HFFc6 (cell line): ENCODE results near the gene GLMP. TPM values are rescaled to one million over a fixed set of nuclear protein-coding genes. Genes with fewer than 3 reads are reported as not detected.

ENCODE experiments used
- DNase-seq: peaks from one replicate; pipeline ENCODE4 v3.0.0-alpha.2; 2018
- H3K27ac Mint-ChIP-seq: 2 replicates; pipeline ENCODE4 v1.8.0; 2020; ENCODE audit warnings: mild to moderate bottlenecking, mixed read lengths
- H3K27me3 Mint-ChIP-seq: 2 replicates; pipeline ENCODE4 v1.8.0; 2021; ENCODE audit warnings: mild to moderate bottlenecking, moderate library complexity, mixed read lengths; ENCODE audit not compliant: insufficient read depth
- H3K36me3 Mint-ChIP-seq: 2 replicates; pipeline ENCODE4 v1.8.0; 2021; ENCODE audit warnings: low read depth, mixed read lengths
- H3K4me1 Mint-ChIP-seq: 2 replicates; pipeline ENCODE4 v1.8.0; 2020; ENCODE audit warnings: low read depth, mixed read lengths
- H3K4me3 Mint-ChIP-seq: 2 replicates; pipeline ENCODE4 v1.8.0; 2020; ENCODE audit warnings: mild to moderate bottlenecking, moderate library complexity, mixed read lengths
- H3K9me3 Mint-ChIP-seq: 2 replicates; pipeline ENCODE4 v1.8.0; 2020; ENCODE audit warnings: mild to moderate bottlenecking, mixed read lengths
- CTCF ChIP-seq: fragments of 200-600 bp; sonication (generic); IDR thresholded peaks from 2 replicates; pipeline ENCODE4 v1.5.0; 2021; ENCODE audit warnings: antibody characterized with exemption, mild to moderate bottlenecking
- total RNA-seq, 6 experiments: library from RNA; stranded (reverse); fragmentation: NEBNext Ultra II Directional; extraction: Animal tissue kit (Norgen Biotek cat#: 25700); gene quantifications; 2 replicates in 1 of 6; 3 replicates in 5 of 6; pipeline ENCODE4 v1.2.3, GENCODE V29; 2021

The GLMP gene
- total RNA-seq, 6 experiments from 2014 or later: 50.8 to 91.8 (median 87.4) TPM

- H3K27ac Mint-ChIP-seq: peak overlapping the region; percentile 86
Measured at GRCh38 chr1:156262461-156263287, 32.8 kb downstream of the GLMP start.

DNA sequence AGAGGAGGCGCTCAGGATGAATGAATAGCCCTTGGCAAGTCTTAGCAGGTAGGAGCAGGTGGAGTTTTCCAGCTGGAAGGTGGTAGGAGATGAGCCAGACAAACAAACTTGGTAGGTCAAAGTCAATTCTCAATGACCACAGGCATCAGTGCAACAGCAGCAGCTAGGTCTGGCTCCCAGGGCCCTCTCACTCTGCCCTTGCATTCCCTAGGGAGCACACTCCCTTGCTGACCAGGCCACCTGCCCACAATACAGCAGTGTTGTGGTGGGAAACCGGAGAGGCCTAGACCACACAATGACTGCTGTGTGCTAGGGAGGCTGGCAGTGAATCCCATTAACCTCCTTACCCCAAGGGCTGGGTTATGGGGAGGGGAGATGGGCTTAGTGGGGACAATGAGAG lies 34.6 kb downstream of the GLMP start:
- peaks cover 40% of the 10 kb centered on the region for H3K4me1 Mint-ChIP-seq
- peaks cover 67% of the 10 kb centered on the region for H3K36me3 Mint-ChIP-seq
- no peak for TF ChIP-seq CTCF
- no peak for DNase-seq
- peak overlapping the region; percentile 81 for H3K27ac Mint-ChIP-seq
- no peak overlapping the region for H3K4me3 Mint-ChIP-seq
- H3K9me3 Mint-ChIP-seq: no peaks in the 10 kb centered on the region
- peaks cover 2% of the 10 kb centered on the region for H3K27me3 Mint-ChIP-seq

More at GRCh38 chr1:156262461-156263287, 32.8 kb downstream of the GLMP start:
- peaks cover 34% of the 10 kb centered on the region for H3K4me1 Mint-ChIP-seq
- H3K9me3 Mint-ChIP-seq: no peaks in the 10 kb centered on the region
- DNase-seq: peak; percentile 89
- peaks cover 69% of the 10 kb centered on the region for H3K36me3 Mint-ChIP-seq
- H3K27me3 Mint-ChIP-seq: peaks cover 2% of the 10 kb centered on the region; the same call in 1 of the 2 replicates
- peak overlapping the region; percentile 61 for H3K4me3 Mint-ChIP-seq
- TF ChIP-seq CTCF: no peak

DNA sequence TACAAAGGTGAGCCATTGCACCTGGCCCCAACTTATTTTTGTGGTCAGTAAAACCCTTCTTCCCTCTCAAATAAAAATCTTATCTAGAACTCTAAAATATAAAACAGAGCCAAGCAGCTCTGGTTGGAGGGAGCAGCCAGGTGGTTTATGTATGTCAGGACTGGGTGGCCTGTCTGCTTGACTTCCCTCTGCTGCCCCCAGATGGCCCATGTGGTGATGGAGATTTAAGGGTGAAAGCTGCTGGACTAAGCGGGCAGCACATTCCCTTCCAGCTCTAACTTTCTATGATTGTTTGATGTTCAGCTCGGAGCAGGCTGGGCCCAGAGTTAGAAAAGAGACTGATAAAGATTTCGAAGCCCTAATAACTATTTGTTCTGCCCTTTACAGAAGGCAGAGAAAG lies 35.7 kb downstream of the GLMP start:
- H3K9me3 Mint-ChIP-seq: no peaks in the 10 kb centered on the region
- H3K36me3 Mint-ChIP-seq: peaks cover 60% of the 10 kb centered on the region
- DNase-seq: no peak
- H3K27ac Mint-ChIP-seq: peak overlapping the region; percentile 40; the same call in 1 of the 2 replicates
- peaks cover 40% of the 10 kb centered on the region for H3K4me1 Mint-ChIP-seq
- H3K4me3 Mint-ChIP-seq: no peak overlapping the region
- H3K27me3 Mint-ChIP-seq: peaks cover 2% of the 10 kb centered on the region
- TF ChIP-seq CTCF: peak; percentile 36

GRCh38 chr1:156258859-156259258 lies 36.6 kb downstream of the GLMP start:
- Mint-ChIP-seq H3K9me3 (no peaks in the 10 kb centered on the region), H3K4me3 (no peak overlapping the region), H3K4me1 (peaks cover 33% of the 10 kb centered on the region), H3K27me3 (peaks cover 2% of the 10 kb centered on the region), H3K27ac (no peak overlapping the region), H3K36me3 (peaks cover 58% of the 10 kb centered on the region)
- no peak for DNase-seq
- TF ChIP-seq CTCF: no peak

DNA sequence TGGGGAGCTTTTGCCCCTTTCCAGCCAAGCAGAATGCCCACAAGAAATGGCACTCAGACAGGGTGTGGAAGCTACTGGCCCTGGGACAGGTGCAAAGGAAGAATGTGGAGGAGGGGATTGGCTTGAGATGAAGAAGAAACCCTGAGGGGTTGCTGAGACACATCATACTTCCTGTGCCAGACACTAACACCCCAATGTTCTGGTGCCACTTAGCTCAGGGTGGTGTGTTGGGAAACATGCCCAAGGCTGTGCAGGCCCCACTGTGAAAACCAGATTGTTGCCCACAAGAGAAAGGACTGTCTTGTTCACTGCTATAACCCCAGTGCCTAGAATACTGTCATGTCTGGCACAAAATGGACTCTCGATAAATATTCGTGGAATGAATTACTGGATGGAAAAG lies 37.8 kb downstream of the GLMP start:
- Mint-ChIP-seq H3K36me3 (peaks cover 60% of the 10 kb centered on the region), H3K4me1 (peaks cover 21% of the 10 kb centered on the region), H3K27ac (no peak overlapping the region), H3K4me3 (no peak overlapping the region), H3K9me3 (no peaks in the 10 kb centered on the region), H3K27me3 (peaks cover 4% of the 10 kb centered on the region)
- DNase-seq: no peak
- TF ChIP-seq CTCF: no peak
